GM20000 (cell line): ENCODE data around the gene SYCN.
"Not testable (repeated sequence)": the region's sequence is repeated elsewhere in the genome, so short reads cannot be mapped to it uniquely, and the experiment has no call there.

Source experiments
- DNase-seq: peaks from one replicate; pipeline ENCODE4 v3.0.0; 2012; ENCODE audit warnings: low spot score
- CTCF ChIP-seq: IDR thresholded peaks from 2 replicates; pipeline ENCODE4 v1.5.1; 2012; ENCODE audit warnings: mild to moderate bottlenecking, control low read depth; ENCODE audit errors: extremely low read depth, missing control alignments

SYCN gene

GRCh38 chr19:39218230-39219007, 14.4 kb upstream of the SYCN start:
- no peak for TF ChIP-seq CTCF
- no peak for DNase-seq

- DNase-seq: no peak
- no peak for TF ChIP-seq CTCF
These were observed 13.0 kb upstream of the SYCN start for GRCh38 chr19:39217094-39217493.

- not testable (repeated sequence) for DNase-seq
These were observed 11.3 kb upstream of the SYCN start for GRCh38 chr19:39215323-39215722.

GRCh38 chr19:39212375-39212742, 8.3 kb upstream of the SYCN start:
- DNase-seq: no peak
- peak; percentile 35 for TF ChIP-seq CTCF

GRCh38 chr19:39211731-39212374, 7.8 kb upstream of the SYCN start:
- DNase-seq: no peak

GRCh38 chr19:39209196-39209595, 5.1 kb upstream of the SYCN start:
- no peak for DNase-seq
- TF ChIP-seq CTCF: no peak

More at GRCh38 chr19:39211731-39212374, 7.8 kb upstream of the SYCN start:
- no peak for TF ChIP-seq CTCF

- no peak for TF ChIP-seq CTCF
- DNase-seq: no peak
These were observed 4.2 kb upstream of the SYCN start for GRCh38 chr19:39208175-39208795.
